Measurements from ENCODE around the gene CBY3. TPM values are rescaled to one million over a fixed set of nuclear protein-coding genes. Genes with fewer than 3 reads are reported as not detected.
A peak's percentile ranks its signal among the peaks of the same experiment; 100 is the strongest.
"Not testable (repeated sequence)": the region's sequence is repeated elsewhere in the genome, so short reads cannot be mapped to it uniquely, and the experiment has no call there.

Gene CBY3
- polyA plus RNA-seq, 1 donor from 2014 or later, result 0.90 TPM

GRCh38 chr5:179678223-179679013, 2.4 kb downstream of the CBY3 start:
- Histone ChIP-seq H3K27ac (ENCODE audit: low read length) (peak overlapping the region; percentile 90), H3K9me3 (ENCODE audit: low read length) (no peaks in the 10 kb centered on the region), H3K36me3 (ENCODE audit: insufficient read depth, low read length) (no peaks in the 10 kb centered on the region), H3K4me3 (ENCODE audit: low read length) (peak overlapping the region; percentile 80), H3K79me2 (replicated peaks; ENCODE audit: insufficient read depth, low read length) (no peaks in the 10 kb centered on the region), H2AFZ (ENCODE audit: low read depth, low read length) (peak overlapping the region; percentile 86), H3K4me2 (ENCODE audit: low read length) (peak overlapping the region; percentile 32), H3K27me3 (ENCODE audit: insufficient read depth, low read depth, low read length) (no peaks in the 10 kb centered on the region), H3F3A (ENCODE audit: insufficient read depth, low read length, poor library complexity, severe bottlenecking) (no peaks in the 10 kb centered on the region), H3K9ac (ENCODE audit: low read length) (peak overlapping the region; percentile 93), H4K20me1 (ENCODE audit: insufficient read depth) (no peaks in the 10 kb centered on the region), H3K9me2 (ENCODE audit: insufficient read depth, low read length) (no peaks in the 10 kb centered on the region)
- TF ChIP-seq EZH2 (IDR thresholded peaks at IDR 0.05; ENCODE audit: borderline replicate concordance, insufficient read depth, low read length, poor library complexity, severe bottlenecking), result no peak
- peak; percentile 98 for TF ChIP-seq POLR2AphosphoS5 (IDR thresholded peaks at IDR 0.05)
- no peak for TF ChIP-seq SMC3 (conservative IDR thresholded peaks at IDR 0.05; ENCODE audit: poor library complexity)
- peak; percentile 69 for TF ChIP-seq TAF1 (IDR thresholded peaks at IDR 0.05; ENCODE audit: low read depth)
- peak; percentile 43 for TF ChIP-seq EP300 (conservative IDR thresholded peaks at IDR 0.05; ENCODE audit: poor library complexity, severe bottlenecking)
- TF ChIP-seq, protein P1, sequence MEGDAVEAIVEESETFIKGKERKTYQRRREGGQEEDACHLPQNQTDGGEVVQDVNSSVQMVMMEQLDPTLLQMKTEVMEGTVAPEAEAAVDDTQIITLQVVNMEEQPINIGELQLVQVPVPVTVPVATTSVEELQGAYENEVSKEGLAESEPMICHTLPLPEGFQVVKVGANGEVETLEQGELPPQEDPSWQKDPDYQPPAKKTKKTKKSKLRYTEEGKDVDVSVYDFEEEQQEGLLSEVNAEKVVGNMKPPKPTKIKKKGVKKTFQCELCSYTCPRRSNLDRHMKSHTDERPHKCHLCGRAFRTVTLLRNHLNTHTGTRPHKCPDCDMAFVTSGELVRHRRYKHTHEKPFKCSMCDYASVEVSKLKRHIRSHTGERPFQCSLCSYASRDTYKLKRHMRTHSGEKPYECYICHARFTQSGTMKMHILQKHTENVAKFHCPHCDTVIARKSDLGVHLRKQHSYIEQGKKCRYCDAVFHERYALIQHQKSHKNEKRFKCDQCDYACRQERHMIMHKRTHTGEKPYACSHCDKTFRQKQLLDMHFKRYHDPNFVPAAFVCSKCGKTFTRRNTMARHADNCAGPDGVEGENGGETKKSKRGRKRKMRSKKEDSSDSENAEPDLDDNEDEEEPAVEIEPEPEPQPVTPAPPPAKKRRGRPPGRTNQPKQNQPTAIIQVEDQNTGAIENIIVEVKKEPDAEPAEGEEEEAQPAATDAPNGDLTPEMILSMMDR (IDR thresholded peaks at IDR 0.05; ENCODE audit: poor library complexity, severe bottlenecking), result peak; percentile 55
- peak; percentile 91 for TF ChIP-seq MXI1 (conservative IDR thresholded peaks at IDR 0.05; ENCODE audit: poor library complexity, severe bottlenecking)
- TF ChIP-seq, protein P2, sequence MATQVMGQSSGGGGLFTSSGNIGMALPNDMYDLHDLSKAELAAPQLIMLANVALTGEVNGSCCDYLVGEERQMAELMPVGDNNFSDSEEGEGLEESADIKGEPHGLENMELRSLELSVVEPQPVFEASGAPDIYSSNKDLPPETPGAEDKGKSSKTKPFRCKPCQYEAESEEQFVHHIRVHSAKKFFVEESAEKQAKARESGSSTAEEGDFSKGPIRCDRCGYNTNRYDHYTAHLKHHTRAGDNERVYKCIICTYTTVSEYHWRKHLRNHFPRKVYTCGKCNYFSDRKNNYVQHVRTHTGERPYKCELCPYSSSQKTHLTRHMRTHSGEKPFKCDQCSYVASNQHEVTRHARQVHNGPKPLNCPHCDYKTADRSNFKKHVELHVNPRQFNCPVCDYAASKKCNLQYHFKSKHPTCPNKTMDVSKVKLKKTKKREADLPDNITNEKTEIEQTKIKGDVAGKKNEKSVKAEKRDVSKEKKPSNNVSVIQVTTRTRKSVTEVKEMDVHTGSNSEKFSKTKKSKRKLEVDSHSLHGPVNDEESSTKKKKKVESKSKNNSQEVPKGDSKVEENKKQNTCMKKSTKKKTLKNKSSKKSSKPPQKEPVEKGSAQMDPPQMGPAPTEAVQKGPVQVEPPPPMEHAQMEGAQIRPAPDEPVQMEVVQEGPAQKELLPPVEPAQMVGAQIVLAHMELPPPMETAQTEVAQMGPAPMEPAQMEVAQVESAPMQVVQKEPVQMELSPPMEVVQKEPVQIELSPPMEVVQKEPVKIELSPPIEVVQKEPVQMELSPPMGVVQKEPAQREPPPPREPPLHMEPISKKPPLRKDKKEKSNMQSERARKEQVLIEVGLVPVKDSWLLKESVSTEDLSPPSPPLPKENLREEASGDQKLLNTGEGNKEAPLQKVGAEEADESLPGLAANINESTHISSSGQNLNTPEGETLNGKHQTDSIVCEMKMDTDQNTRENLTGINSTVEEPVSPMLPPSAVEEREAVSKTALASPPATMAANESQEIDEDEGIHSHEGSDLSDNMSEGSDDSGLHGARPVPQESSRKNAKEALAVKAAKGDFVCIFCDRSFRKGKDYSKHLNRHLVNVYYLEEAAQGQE (IDR thresholded peaks at IDR 0.05; ENCODE audit: borderline replicate concordance), result peak; percentile 46
- peak; percentile 56 for TF ChIP-seq RAD21 (conservative IDR thresholded peaks at IDR 0.05)

DNA sequence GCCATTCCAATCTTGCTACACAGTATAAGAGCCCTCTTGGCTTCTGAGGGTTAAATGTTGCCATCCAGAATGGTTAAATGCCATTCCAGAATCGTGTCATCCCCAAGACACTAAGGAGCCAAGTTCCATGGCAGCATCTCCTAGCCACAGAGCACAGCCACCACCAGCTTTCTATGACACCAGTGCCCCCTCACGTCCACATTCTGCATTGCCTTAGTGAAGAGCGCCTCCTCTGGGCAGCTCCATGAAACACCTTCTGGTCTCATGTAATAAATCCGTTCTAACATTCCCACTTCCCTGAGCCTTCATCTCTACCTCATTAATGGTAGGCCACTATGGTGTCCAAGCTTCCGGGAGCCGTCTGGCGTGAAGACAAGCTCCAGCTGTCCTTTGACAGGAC, 12.4 kb downstream of the CBY3 start:
- Histone ChIP-seq H3K4me2 (ENCODE audit: low read length) (no peak overlapping the region), H3K9me2 (ENCODE audit: insufficient read depth, low read length) (no peaks in the 10 kb centered on the region), H3F3A (ENCODE audit: insufficient read depth, low read length, poor library complexity, severe bottlenecking) (no peaks in the 10 kb centered on the region), H2AFZ (ENCODE audit: low read depth, low read length) (no peak overlapping the region), H3K27me3 (ENCODE audit: insufficient read depth, low read depth, low read length) (no peaks in the 10 kb centered on the region), H3K9me3 (ENCODE audit: low read length) (no peaks in the 10 kb centered on the region), H3K79me2 (replicated peaks; ENCODE audit: insufficient read depth, low read length) (no peaks in the 10 kb centered on the region), H3K36me3 (ENCODE audit: insufficient read depth, low read length) (no peaks in the 10 kb centered on the region), H3K27ac (ENCODE audit: low read length) (no peak overlapping the region), H4K20me1 (ENCODE audit: insufficient read depth) (no peaks in the 10 kb centered on the region), H3K9ac (ENCODE audit: low read length) (no peak overlapping the region), H3K4me3 (ENCODE audit: low read length) (no peak overlapping the region)
- TF ChIP-seq MXI1 (conservative IDR thresholded peaks at IDR 0.05; ENCODE audit: poor library complexity, severe bottlenecking) (no peak), EZH2 (IDR thresholded peaks at IDR 0.05; ENCODE audit: borderline replicate concordance, insufficient read depth, low read length, poor library complexity, severe bottlenecking) (no peak)
- TF ChIP-seq, protein P1 (IDR thresholded peaks at IDR 0.05; ENCODE audit: poor library complexity, severe bottlenecking), result peak; percentile 56

GRCh38 chr5:179661647-179662046, 19.2 kb downstream of the CBY3 start:
- not testable (repeated sequence) for H3K27ac ChIP-seq (ENCODE audit: low read length); H3K27me3 ChIP-seq (ENCODE audit: insufficient read depth, low read depth, low read length); H4K20me1 ChIP-seq (ENCODE audit: insufficient read depth); H3F3A ChIP-seq (ENCODE audit: insufficient read depth, low read length, poor library complexity, severe bottlenecking); H3K9me2 ChIP-seq (ENCODE audit: insufficient read depth, low read length); H3K4me3 ChIP-seq (ENCODE audit: low read length); H3K9me3 ChIP-seq (ENCODE audit: low read length); H3K9ac ChIP-seq (ENCODE audit: low read length); H2AFZ ChIP-seq (ENCODE audit: low read depth, low read length); H3K79me2 ChIP-seq (replicated peaks; ENCODE audit: insufficient read depth, low read length); H3K36me3 ChIP-seq (ENCODE audit: insufficient read depth, low read length); H3K4me2 ChIP-seq (ENCODE audit: low read length)

Measured in neural cell (in vitro differentiated cells).